ENCODE results near the gene ADAMTSL2.

The ADAMTSL2 gene

DNA sequence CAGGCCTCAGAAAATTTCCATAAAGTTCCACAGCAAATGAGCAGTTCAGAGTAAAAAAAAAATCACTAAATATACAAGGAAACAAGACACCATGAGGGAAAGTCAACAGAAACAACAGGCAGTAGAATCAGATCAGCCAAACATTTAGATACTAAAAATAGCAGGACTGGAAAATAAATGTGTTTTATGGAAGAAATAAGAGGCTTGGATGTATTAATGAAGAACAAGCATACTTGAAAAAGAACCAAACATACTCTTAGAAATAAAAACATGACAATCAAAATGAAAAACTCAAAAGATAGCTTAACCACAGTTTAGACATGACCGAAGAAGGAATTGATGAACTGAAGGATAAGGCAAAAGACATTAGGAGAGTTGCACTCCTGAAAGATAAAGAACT, 32.4 kb upstream of the ADAMTSL2 start:
- DNase-seq, result no peak

DNA sequence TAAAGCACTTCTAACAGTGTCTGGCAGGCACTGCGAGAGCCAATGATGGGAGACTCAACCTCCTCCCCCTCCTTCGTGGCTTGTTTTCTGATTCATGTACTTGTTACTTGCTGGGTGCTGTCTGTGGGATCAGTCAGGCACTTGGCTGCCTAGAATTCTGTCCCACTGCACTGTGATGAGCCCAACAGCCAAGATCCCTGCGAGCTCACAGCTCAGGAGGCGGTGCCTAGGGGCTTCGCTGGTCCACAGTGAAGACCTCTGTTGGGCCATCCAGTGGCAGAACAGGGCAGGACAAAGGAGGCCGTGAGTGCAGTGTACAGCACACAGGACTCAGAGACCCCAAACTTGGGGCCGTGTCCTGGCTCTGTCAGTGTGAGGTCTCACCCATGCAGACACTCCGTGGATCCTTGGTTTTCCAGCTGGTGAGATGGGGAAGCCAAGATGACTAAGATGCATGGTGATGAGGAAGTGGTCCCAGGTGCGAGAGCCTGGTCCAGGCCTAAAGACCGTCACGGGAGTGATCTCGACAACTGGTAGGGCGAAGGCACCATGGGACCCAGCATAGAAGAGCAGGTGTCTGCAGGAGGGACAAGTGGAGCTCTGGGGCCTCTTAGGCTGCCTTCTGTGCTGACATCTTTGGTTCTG, 29.2 kb upstream of the ADAMTSL2 start:
- no peak for DNase-seq

DNA sequence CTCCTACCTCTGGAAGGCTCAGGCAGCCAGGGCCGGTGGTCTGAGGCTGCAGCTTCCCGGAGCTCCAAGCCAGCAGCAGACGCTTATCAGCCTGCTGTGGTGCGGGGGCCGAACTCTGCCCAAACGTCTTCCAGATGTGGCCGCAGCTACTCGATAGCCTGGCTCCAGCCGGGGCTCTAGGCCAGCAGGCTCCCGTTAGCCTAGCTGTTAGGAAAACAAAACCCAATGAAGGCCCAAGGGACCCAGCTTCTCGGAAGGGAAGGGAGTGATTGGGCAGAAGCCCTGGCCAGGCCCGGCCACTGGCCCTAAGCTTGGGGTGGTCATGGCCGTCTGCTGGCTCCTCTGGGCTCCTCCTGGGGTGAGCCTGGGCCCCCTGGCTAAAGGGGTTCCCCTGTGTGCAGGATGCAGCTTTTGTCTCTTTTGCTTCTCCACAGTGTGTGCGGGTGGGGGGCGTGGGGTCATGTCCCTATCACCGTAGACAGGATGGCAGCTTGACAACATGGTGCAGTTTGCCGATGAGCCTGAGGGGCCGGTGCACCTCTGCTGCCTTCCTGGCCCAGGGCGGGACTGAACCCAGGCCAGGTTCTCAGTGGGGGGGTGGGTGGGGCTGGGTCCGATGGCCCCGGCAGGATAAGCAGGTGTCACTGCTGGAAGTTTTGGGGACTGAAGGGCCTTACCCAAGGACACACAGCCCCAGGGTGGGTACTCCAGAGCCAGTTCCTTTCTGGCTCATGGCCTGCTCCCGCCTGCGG, 28.4 kb upstream of the ADAMTSL2 start:
- DNase-seq, result no peak

DNA sequence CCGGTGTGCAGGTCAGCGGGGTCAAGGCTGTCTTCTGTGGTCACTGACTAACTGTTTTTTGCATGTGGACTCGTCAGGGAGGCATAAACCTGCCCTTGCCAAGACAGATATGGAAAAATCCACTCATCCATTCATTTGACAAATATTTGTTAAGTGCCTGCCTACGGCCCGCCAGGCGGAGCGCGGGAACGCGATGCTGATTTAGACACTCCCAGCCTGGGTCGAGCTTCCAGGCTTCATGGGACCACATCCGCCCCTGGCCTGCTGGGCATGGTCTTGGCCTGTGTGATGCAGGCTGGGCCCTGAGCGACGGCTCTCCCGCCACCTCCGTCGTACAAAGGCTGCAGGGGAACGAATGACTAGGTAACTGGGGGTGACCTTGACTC, 27.9 kb upstream of the ADAMTSL2 start:
- DNase-seq, result no peak

DNA sequence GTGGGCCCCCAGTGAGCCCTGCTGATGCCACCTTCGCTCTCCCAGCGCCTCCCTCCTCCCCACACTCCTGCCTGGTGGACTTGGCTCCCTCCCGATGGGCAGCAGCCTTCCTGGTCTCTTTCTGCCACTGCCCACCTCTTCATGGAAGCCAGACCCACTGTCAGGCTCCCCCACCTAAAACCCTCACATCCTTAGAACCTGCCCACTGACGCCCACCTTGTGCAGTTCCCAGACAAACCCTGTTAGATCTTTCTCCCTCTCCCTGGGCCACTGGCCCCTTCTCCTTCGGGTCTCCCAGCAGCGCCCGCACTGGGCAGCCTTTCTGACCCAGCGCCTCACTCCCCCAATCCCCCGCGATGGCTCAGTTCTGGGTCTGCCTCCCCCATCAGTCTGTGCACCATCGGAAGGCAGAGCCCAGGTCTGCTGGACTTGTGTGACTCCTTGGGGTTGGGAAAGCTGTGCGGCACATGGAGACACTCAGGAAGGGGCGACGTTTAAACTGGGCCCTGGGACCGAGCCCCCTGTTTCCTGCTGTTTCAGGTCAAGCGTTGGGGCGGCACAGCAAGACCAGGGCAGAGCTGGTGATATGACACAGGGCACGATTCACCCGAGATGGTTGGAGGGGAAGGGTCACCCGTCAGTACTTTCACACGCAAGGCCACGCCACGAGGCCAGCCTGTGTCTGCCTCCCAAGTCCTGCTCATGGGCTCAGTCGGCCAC, 27.1 kb upstream of the ADAMTSL2 start:
- no peak for DNase-seq

DNA sequence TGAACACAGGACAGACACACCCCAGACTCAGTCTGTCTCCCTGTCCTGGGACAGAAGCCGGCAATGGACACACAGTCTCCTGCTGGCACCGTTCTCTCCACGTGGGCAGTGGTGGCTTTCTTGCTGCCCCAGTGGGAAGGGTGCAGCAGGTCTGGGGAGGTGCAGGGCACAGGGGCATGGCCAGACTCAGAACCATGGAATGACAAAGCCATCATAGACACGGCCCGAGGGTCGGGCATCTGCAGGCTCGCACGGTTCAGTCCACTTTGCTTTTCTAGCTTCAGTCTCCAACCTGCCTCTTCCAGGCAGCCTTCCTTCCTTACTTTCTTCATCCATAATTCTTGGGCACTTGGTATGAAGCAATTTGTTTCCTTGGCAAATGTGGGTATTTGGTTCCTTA, 26.5 kb upstream of the ADAMTSL2 start:
- DNase-seq, result no peak

DNA sequence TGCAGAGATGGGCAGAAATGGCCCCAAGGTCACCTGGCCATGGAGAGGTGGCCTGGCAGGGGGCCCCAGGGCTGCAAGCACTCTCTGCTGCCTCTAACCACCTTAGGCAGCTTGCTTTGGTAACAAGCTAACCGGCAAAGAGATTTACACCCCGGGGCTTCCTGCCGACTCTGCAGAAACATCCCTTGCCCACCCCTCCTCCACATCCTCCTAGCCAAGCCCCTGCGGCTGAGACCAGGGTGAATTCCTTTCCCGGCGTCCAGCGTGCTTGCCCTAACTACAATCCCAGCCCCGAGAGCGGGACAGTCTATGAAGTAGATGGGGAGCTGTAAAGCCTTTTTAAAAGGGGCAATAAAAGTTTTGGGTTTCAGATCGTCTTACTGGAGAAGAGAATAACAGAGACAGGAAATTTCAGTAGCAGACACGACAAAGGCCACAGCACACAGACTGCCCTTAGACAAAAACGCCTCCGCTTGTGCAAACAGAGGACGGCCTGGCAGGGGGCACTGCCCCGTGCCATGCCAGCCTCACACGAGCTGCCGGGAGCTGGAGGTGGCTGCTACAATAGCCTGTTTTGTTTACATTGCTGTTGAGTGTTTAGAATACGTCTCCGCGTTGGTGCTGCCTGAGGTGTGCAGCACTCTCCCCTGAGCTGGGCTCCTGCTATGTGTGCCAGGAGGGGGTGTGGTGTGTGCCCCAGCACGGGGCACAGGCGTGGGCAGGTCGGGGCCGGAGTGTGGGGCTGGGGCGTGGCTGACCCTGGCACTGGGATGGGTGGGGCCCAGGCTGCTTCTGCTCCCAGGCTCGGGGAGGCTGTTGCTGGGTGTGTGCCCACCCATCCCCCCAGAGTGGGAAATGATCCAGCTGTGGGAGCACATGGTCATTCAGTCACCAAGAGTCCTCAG, 25.1 kb upstream of the ADAMTSL2 start:
- DNase-seq, result no peak

DNA sequence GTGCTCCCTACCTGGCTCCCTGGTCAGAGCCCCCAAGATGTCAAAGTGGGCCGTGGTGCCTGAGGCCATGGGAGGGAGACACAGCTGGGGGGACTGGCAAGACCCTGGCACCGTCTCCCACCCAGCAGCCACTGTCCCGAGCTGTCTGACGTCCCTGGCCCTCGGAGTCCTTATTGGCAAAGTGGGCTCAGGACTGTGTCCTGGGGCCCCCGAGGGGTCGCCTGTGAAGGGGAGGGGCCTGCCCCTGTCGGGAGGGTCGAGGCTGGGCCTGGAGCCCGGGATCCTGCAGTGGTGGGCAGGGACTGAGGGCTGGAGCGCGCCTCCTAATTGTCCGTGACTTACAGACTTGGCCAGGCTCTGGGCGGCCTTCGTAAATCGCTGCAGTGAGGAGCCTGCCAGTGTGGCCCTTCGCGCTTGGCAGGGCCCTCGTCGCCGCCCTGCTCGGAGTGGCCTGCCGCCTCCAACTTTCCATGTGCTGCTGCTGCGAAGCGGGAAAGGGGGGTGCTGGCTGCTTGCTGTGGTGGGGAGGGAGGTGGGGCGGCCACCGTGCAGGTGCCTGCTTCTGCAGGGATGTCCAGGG, 23.5 kb upstream of the ADAMTSL2 start:
- DNase-seq, result no peak

DNA sequence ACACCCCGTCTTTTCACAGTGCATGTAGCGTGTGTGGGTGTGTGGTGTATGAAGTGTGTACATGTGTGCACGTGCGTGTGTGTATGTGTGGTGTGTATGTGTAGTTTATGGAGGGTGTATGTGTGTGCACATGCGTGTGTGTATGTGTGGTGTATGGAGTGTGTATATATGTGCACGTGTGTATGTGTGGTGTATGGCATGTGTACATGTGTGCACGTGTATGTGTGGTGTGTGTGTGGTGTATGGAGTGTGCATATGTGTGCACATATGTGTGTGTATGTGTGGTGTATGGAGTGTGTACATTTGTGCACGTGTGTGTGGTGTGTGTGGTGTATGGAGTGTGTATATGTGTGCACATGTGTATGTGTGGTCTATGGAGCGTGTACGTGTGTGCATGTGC, 22.9 kb upstream of the ADAMTSL2 start:
- DNase-seq, result no peak

DNA sequence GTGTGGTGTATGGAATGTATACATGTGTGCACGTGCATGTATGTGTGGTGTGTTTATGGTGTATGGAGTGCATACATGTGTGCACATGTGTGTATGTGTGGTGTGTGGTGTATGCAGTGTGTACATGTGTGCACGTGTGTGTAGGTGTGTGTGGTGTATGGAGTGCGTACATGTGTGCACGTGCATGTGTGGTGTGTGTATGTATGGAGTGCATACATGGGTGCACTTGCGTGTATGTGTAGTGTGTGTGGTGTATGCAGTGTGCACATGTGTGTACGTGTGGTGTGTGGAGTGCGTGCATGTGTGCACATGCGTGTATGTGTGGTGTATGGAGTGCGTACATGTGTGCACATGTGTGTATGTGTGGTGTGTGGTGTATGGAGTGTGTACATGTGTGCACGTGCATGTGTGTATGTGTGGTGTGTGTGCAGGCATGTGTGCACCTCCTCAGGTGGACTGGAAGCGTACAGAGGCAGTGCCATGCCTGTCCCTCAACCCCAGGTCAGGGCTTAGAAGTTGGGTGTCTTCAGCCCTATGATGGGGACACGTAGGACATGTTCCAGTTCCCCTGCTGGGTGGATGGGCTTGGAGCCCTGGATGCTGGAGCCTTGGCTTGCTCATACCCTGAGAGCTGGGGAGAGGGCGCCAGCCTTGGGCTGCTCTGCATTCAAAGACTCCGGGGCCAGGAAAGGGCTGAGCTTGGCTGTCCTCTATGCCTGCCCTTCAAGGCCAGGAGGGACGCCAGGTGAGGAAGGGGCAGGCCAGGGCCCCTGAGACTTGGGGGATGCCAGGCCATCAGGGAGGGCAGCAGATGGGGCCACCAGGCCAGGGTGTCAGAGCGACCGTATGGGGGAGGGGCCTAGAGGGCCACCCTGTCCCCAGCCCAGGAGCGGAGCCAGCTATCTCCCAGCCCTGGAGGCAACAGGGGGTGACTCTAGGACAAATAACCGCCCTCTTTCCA, 22.0 kb upstream of the ADAMTSL2 start:
- no peak for DNase-seq

DNA sequence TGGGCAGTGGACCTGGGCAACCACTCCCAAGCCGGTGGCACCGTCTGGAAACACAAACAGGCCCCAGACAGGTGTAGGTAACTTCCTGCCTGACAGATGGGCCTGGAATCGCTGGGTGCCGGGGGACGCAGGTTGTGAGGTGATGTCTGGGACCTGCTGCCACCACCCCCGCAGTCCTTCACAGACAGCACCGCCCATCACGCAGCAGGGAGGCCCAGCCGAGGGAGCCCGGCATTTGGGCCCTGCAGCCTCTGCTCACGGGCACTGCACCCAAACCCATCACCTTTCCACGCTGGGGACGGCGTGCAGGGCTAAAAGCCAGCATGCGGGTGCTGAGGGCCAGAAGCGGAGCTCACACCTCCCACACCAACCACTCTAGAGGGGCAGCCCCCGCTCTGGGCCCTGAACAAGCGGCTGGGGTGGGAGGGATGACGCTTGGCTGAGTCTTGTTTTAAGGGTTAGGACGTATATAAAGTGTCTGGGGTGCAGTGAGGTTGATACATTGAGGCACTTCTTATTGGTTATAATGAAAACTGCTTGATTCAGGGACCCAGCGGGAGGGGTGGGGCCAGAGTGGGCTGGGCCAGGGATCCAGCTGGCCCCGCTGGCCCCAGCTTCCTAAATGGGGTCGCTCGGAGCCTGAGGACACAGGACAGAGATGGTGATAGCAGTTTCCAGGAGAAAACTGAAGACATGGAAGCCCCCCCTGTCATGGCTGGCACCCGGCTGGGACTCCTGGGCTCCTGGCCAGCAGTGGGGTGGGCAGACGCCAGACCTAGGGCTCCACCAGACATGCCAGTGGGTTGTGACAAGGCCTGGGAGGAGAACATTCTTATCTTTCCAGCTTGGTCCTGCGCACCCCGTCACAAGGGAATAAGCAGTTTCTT, 21.0 kb upstream of the ADAMTSL2 start:
- no peak for DNase-seq

DNA sequence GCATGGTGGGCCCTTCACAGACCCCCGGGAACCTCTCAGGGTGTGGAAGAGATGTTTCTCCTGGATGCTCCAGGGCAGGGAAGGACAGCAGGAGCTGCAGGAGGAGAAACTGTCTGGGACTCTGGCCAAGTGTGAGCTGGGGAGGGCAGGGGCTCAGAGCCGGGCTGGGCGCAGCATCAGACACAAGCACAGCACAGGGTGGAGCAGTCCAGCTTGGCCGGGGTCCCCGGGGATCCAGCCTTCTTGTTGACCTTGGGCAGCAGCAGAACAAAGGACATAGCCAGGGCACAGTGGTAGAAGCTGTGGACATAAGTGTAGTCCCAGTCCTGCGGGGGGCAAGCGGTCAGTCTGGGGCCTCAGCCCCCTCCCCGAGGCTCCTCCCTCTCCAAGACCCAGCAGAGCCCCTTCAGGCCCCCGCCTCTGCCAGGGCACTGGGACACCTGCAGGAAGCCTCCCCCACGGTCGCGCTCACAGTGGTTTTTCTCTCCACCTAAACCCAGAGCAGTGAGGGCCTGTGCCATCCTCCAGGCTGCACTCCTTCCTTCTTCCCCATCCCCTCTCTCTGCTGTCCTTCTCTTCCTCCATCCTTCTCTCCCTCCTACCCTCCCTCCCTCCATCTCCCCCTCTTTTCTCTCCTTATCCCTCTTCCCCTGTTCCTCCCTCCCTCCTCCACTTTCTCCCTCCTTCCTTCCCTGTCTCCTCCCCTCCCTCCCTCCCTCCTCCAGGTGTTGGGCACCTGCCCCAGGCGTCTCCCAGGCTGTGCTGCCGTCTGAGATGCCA, 19.9 kb upstream of the ADAMTSL2 start:
- DNase-seq, result no peak

DNA sequence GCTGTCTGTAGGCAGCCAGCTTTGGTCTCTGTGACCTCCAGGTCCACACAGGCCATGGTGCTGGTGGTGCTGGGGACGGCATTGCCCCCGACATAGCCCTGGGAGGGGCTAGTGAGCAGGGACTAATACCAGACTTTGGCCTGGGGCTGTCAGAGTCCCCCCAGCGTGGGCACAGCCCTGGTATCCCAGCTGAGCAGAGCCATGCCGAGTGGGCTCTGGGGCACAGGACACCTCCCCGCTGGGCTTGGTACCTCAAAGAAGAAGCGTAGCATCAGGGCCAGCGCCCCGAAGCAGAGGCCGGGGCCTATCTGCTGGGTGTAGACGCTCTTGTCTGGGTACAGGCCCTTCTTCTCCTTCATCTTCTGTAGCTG, 19.3 kb upstream of the ADAMTSL2 start:
- no peak for DNase-seq

DNA sequence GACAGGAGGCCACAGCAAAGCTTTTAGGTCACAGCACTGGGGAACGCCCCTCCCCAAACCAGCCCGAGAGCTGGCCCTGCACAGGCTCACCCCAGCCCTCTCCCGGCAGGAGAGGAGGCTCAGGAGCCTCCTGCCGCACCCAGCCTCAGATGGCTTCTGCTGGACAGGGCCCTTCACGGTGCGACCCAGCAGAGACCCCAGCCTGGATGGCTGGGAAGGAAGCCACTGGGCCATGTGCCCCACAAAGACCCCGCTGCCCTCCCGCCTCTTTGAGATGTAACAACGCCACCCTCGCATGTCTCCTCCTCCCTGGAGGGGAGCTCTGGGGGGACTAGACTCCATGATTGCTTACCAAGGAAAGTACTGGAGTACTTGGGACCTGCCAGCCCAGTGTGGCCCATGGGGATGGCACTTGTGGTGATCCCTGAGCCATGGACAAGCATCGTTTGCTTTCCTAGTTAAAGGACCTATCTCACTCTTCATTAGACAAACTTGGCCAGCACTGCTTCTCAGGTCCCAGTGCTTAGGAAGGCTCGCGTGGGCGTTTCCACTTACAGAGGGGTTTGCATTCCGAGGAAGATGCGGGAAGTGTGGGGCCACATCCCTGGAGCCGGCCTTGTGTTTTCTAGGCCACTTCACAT, 18.8 kb upstream of the ADAMTSL2 start:
- DNase-seq, result no peak

DNA sequence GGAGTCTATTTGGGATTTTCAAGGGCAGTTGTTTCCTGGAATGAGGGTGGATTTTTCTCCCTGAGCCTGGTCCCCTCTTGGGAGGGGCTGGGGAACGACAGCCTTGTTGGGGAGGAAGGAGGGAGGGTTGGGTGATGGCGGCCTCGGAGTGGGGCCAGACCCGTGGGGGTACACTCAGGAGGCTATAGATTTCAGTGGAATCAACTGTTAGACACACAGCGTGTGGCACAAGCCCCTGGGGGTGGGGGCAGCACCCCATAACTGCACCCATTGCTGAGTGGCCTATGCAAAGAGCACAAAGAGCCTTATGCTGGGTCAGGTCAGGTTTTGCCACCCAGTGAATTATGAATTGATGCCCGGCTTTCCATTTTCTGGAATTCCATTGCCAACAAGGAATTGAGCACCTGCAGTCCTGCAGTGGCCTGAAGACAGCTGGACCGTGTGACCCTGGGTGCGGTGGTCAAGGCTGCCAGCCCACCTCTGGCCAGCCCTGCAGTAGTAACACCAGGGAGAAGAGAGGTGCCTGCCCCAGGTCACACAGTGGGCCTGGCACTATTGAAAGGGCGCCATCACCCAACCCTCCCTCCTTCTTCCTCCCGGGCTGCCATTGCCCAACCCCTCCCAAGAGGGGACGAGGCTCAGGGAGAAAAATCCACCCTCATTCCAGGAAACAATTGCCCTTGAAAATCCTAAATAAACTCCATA, 18.1 kb upstream of the ADAMTSL2 start:
- no peak for DNase-seq

DNA sequence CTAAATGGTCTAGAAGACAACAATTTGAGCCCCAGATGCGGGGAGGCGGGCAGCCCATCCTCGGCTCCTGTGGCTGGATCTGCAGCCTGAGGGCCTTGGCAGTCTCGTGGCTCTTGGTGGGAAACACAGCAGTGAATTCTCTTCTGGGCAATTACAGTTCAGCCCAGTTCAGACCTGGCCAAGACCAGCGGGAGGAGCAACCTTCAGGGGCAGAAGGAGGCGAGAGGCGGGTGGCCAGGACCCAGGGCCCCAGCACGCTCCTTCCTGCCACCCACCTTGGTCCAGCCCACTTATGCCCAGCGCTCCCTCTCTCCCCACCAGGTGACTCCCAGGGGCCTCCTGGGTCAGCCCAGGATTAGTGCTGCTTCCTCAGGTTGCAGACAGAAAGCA, 17.5 kb upstream of the ADAMTSL2 start:
- no peak for DNase-seq

DNA sequence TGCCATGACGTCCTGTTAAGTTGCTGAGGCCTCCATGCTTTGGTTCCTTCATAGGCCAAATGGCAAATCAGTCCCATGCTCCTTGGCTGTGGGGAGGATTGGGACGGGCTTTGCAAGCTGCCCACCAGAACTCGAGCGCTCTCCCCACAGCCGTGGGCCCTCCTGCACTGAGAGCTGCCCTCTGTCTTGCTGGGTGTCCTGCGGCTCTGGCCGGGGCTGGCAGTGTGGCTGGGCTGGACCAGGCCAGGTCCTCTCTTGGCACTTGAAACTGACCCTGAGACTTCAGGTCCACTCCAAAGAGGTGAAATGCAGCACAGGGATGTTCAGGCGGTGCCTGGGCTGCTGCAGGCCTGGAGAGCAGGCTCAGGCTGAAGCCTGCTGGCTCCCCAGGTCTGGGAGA, 16.8 kb upstream of the ADAMTSL2 start:
- no peak for DNase-seq

DNA sequence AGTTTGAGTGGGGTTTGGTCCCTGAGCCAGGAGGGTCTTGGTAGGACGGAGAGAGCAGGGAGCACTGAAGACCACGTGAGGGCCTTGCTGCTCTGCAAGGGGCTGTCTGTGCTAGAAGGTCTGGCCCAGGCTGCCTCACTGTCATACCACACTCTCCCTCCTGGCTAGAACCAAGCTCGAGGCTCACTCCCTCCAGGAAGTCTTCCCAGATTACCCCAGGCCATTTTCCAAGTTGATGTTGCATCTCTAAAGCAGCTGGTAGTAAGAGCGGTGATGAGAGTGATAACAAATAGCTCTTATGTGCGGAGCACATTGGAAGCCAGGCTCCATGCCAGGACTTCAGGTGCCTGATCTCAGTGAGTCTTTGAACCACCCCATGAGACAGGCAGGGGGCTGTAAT, 16.3 kb upstream of the ADAMTSL2 start:
- no peak for DNase-seq
